CD4-positive, alpha-beta T cell treated with Interferon alpha-2 for 1 hour (primary cell): Measurements from ENCODE around the gene MSRB2.
"Not testable (repeated sequence)": the region's sequence is repeated elsewhere in the genome, so short reads cannot be mapped to it uniquely, and the experiment has no call there.

Experiments used
- DNase-seq, 2 donors: peaks; one replicate each; pipeline ENCODE4 v3.0.0-alpha.2; 2020 to 2022

The MSRB2 gene

DNA sequence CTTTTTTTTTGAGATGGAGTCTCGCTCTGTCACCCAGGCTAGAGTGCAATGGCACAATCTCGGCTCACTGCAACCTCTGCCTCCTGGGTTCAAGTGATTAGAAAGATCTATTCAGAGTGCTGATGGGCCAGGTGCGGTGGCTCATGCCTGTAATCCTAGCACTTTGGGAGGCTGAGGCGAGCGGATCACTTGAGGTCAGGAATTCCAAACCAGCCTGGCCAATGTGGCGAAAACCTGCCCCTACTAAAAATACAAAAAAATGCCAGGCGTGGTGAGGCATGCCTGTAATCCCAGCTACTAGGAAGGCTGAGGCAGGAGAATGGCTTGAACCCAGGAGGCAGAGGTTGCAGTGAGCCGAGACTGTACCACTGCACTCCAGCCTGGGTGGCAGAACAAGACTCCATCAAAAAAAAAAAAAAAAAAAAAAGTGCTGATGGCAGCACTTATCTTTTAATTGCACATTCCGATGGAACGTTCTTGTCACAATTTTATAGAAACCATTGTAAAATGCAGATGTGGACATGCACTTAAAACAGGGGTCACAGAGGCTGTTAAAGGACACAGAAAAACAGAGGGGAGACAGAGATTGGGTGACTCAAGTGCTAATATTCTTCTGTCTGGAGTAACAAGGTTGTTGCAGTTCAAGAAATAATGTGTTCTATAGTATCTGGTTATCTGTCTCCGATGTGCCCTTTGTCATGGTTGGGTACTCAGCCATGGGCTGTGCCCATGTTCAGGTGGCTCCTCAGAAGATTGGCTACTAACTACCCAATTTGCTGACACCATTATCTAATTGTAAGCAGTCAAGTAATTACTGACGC, 25.1 kb upstream of the MSRB2 start:
- not testable (repeated sequence) for DNase-seq

DNA sequence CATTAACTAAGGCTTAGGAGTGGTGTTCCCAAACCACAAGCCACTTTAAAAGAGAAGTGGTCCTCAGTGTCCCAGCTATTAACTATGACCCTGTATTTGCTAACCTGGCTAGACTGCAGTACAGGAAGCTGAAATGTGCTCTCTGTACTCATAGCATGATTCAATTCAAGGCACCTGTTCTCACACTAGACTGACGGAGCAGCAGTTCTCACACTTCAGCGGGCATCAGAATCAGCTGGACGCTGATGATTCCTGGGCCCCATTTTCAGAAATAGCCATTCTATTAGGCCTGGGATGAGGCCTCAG, 24.5 kb upstream of the MSRB2 start:
- no peak for DNase-seq

DNA sequence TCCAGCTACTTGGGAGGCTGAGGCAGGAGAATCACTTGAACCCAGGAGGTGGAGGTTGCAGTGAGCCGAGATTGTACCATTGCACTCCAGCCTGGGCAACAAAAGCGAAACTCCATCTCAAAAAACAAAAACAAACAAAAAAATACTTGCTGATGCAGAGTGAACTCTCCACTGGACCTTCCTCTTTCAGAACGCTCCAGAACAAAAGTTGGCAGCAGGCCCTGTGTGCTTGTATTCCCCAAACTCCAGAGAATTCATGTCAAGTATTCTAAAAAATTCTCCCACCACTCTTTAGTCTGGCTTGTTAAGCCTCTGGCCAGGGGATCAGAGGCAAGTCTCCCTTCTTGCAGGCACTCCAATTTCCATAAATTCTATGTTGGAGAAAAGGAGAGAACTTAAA, 22.8 kb upstream of the MSRB2 start:
- DNase-seq: not testable (repeated sequence)

DNA sequence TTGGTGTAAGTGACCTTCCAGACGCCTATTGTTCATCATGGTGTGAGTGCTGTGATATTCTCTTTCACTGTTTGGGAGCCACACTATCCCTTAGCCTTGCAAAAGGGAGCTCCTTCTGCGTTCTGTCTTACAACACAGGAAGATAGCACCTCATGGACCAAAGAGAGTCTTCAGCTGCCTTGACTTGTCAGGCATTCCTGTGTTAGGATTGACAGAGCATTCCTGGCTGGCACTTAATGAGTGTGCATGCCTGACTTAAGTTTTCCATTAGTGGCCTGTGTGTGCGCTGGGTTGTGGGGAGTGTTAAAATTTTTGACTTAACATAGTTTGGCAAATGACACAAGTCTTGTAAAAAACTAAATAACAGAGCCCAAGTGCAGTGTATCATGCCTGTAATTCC, 21.9 kb upstream of the MSRB2 start:
- DNase-seq: no peak

DNA sequence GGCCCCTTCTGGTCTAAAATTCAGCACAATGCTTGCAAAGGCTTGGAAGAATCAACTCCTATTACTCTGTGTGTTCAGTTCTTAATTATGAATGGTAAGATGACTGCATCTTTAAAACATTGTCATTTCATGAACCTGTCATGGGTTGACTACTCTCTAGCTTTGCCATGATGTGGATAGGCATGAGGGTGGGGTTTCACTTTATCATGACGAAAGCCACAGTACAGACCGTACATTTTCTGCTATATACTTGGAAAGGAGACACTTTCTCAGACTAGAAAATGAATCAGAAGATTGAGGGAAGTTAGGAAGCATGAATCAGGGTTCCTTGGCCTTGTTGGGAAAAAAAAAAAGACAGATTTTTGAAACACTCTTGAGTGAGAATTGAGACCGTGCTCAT, 19.7 kb upstream of the MSRB2 start:
- DNase-seq: no peak

DNA sequence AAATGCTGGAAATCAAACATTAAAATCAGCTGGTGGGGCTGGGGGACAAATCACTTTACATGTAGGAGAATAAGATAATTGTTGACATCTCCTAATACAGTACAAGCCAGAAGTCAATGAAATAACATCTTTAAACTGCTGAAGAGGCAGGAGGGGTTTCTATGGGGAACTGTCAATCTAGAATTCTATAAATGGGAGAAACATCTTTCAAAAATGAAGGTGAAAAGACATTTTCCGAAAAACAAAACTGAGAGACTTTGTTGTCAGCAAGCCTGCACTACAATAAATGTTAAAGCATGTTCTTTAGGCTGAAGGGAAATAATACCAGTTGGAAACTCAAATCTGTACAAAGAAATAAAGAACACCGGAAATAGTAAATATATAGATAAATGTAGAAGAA, 17.3 kb upstream of the MSRB2 start:
- DNase-seq: no peak

DNA sequence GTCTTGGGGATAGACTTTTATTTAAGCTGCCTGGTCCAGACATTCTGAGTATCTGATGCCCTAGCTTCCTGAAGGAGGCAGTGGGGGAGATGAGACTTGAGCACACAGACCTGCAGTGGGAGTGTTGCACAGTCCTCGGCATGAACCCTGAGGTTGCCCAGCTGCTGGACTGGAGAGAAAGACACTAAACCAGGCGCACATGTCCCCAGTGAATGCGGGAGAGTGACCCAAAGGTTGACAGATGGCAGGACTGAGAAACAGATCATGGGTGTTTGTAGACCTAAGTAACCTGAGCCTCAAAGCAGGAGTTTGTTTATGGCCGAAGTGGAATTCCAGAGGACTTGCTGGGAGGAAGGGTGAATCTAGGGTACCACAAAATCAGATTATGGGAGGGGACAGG, 15.7 kb upstream of the MSRB2 start:
- no peak for DNase-seq

DNA sequence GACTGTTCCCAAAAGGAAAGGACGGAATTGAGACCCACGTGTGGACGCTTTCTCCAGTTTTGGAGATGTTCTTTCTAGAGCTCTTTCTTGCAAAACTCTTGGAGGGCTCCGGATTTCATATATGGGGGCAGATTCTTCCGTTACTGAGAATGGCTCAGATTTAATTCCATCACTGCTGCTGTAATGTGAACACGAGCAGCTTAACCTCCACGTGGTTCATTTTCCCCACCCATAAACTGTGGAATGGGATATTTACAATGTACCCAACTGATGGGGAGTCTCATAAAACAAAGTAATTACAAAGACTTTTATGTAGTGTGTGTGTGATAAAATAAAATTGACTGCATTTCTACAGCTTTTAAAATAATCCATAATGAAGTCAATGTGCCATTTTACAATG, 15.1 kb upstream of the MSRB2 start:
- DNase-seq: no peak

DNA sequence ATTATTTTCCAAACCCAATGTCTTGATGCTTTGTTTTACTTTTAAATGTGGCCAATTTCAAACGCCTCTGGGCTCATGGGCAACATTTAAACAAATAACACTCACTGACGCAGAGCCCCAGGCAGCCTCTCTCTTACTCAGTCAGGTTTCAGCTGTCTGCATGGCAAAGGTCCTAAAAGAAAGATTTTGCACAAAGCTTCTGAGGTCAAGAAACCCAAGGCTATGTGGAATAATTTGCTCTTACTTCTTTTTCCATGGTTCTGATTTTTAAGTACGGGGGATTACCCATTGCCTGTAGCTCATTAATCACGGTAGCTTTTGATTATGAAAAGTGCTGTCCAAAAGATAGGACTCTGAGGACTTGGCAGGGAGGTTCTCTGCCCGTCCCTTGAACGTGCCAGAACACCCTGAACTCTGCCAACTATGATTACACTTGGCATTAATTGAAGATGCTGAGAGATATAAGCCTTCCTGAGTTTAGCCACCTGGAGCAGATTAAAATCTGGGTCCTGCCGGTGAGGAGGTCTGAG, 14.1 kb upstream of the MSRB2 start:
- DNase-seq: no peak

DNA sequence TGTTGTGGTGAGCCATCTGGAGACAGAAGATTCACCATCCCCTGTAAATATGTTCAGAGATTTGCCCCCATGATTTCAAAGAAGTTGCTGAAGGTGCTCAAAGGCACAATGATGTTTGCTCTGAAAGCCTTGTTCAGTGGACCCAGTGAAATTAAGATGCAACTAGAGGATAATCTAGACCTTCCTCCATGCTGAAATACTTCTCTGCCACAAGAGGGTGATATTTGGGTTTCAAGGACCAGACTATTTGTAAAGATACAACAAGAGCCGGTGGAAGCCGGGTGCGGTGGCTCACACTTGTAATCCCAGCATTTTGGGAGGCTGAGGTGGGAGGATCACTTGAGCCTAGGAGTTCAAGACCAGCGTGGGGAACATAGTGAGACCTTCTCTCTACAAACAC, 13.5 kb upstream of the MSRB2 start:
- peak in 1 of 2 donors; percentile 8 for DNase-seq

DNA sequence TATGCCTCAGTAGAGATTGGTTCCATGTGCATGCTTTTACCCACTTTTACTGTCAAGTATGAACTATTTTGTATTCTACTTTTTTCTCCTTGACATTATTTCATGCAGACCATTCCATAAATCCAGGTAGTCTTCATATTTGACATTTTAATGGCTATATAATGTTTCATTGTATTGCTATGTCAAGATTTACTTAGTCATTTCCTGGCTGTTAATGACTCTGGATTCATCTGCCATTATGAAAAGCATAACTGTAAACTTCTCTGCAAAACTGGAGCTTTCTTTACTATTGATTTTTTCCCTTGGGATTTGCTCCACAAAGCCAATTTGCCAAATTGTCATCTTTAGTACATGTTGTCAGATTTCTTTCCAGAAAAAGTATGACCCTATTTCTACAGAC, 6.8 kb upstream of the MSRB2 start:
- DNase-seq: no peak

DNA sequence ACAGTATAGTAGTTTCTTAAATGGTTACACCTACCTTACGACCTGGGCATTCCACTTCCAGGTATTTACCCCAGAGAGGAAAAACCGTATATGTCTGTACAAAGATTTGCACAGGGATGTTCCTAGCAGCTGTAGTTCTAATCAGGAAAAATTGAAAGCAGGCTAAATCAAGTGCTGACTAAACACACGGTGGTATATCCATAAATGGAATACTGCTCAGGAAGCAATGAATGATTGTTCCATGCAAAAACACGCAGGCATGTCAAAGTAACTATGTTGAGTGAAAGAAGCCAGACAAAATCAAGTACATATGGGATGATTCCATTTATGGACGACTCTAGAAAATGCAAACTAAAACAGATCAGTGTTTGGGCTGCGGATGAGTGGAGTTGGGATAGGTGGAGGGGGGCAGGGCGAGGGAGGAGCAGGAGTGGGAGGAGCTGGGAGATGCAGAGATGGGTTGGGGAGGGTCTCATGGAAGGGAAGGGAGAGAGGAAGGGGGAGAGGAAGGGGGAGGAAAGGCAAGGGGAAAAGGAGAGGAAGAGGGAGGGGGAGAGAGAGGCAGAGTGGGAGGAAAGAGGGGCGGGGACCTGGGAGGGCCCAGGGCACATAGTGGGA, 484 bp upstream of the MSRB2 start:
- DNase-seq: no peak

DNA sequence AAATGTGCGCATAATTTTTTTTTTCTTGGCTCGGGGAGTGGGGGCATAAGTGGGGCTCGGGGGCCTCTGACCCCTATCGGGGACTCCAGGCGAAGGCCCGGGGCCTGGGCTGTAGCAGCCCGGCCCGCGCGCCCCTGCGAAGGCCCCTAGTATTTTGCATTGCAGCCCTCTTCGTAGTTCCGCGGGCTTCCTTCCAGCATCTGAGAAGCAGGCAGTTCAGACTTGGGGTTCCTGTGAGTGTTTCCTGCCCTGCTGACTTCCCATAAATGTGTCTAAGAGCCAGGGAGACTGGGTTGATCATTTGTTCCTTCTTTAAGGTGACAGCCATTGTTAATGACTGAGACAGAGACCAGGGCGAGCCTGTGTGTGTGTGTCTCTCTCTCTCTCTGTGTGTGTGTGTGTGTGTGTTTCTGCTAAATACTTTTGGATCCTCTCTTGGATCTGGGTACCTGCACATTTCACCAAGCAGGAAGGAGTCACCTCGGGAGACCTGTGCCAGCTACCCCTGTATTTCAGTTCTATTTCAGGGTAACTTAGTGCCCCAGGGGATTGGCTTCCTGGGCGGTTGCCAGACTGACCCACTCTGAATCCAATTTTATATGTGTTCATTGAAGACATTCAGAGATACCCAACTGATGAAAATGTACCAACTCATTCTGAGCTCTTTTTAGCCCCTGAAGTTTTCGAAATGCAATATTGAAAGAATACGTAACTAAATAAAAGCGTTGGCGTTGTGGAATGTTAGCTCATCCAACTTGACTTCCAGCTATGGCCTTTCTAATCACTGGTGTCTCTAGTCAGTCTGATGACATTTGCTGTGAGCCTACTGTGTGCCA, 805 bp downstream of the MSRB2 start:
- peak; percentile 67 to 70 for DNase-seq

DNA sequence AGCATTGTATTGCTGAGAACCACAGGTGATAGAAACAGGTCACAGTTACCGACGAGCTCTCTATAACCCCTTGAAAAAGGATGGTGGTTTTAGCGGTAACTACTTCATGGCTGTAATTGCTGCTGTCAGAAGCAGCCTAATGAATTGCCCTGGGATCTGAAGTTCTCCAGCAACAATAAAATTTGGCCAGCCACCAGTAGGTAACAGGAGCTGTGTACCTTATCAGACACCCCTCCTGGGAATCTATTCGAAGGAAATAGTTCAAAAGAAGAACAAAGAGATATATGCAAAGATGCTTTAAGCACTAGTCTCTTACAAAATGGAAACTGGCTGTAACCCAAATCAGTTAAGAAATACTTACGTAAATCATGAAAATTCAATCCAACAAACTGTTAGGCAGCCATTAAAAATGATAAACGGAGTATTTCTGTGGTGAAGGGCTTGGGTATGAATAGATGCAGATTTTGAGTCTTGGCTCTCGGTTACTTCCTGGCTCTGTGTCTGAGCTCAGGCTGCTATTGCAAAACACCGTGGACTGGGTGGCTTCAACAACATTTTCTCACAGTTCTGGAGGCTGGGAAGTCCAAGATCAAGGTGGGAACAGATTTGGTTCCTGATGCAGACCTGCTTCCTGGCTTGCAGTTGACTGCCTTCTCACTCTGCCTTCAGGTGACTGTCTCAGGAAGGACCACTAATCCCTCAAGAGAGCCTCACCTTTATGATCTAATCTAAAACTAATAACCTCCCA, 1.6 kb downstream of the MSRB2 start:
- peak in 1 of 2 donors; percentile 8 for DNase-seq

DNA sequence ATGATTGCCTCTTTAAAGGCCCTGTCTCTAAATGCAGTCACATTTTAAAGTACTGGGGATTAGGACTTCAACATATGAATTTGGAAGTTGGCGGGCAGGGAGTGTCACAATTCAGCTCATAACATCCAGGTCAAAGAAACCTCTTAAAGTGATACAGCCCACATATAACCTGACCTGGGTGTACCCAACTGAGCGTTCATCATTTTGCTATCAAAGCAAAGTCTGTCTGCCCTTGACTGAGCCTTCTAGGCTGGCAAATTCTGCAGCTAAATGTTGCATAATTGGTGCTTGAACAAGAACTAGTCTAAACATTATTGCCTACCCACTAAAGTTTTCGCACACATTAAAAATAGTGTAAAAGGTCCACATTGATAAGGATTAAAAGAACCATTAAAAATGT, 3.7 kb downstream of the MSRB2 start:
- no peak for DNase-seq

DNA sequence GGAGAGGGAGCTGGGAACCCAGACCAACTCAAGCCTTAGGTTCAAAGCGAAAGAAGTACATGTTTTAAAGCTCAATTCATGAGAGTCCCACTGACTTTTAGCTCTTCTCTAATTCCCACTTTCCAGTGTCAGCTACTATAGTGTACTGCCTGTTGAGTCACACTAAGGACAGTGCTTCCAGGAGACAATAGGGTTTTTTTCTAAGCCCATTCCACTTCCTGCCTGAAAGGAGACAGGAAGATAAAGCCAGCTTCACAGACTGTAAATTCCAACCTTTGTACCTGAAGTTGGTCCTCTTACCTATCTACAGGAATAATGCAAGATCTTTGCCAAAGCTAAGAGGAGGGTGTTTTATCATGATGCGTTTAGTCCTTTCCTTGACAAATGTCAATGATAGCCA, 4.4 kb downstream of the MSRB2 start:
- DNase-seq: no peak

DNA sequence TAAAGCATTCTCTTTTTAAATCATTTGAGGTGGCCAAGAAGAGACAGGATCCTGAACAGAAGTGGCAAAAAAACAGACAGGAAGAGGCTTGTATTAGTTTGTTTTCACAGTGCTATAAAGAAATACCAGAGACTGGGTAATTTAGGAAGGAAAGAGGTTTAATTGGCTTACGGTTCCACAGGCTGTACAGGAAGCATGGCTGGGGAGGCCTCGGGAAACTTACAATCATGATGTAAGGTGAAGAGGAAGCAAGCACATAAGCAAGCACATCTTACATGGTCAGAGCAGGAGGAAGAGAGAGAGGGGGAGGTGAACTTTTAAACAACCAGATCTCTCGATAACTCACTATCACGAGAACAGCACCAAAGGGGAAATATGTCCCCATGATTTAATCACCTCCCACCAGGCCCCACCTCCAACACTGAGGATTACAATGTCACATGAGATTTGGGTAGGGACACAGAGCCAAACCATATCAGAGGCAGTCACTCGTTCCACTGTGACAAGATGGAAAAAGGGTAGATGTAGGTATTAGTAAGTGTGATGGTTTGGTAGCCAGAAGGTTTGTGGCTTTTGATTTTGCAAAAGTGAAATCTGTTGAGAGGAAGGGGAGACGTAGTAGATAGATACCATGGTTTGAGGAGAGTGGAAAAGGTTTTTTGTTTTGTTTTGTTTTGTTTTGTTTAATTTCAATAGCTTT, 5.1 kb downstream of the MSRB2 start:
- no peak for DNase-seq

DNA sequence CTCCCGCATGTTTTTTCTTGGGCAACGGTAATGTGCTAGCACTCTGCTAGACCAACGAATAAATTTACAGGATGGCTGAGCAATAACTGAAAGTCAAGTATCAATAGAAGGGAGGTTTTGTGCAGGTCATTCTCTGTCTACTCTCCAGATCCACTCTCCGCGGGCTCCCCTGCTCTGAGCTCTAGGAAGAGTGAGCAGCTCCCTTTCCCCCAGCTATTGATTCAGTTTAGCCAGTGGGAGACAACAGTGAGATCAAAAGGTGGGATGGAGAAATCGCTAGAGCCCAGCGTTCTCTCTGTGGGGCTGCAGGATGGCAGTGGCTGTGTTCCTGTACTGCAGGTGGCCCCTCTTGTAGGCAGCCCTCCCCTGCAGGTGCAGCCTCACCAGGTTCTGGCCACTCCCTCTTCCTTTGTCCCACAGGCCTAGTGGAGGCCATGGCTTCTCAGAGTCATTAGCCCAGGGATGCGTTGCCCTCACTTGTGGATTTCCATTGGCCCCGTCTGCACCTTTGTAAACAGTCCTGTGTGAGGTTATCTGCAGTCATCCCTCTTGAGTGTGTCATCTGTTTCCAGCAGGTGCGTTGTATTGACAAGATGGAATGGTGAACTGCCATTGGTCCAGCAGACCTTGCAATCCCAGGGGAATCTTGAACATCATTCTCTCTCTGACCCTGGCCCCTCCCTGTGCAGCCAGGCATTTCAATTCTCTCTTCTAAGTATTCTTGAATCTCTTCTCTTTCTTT, 11.1 kb downstream of the MSRB2 start:
- DNase-seq: no peak

DNA sequence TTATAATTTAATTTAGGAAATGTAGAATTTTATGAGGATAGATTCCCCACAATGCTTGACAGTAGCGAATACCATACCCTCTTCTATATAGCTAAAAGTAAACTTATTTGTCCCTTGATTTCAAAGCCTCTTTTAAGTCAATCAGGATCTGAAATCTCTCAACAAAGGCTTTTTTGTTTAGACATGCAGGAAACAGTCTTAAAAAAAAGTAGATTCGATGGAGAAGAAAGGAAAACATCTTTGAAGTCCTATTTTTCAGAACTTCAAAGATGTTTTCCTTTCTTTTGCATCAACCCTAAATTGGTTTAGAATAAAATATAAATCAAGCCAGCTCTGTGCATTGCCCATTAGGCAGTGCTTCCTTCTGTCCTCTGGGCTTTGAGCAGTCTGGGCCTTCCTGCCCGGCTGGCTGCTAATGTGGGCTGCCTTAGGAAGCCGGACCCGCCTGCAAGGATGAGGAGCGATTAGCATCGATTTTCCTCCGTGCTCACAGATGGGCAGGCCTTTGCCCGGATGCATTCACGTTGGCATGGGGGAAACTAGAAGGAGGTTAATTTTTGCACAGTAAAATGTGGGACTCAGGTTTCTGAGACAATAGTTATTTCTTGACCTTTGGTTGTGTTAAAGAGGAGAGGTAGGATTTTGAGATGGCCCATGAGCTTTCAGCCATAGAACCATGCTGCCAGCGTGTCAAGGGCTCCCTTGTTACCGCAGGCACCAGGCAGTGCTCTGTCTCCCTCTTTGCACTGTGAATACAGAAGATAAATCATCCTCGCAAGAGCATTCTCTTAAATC, 15.5 kb downstream of the MSRB2 start:
- no peak for DNase-seq

DNA sequence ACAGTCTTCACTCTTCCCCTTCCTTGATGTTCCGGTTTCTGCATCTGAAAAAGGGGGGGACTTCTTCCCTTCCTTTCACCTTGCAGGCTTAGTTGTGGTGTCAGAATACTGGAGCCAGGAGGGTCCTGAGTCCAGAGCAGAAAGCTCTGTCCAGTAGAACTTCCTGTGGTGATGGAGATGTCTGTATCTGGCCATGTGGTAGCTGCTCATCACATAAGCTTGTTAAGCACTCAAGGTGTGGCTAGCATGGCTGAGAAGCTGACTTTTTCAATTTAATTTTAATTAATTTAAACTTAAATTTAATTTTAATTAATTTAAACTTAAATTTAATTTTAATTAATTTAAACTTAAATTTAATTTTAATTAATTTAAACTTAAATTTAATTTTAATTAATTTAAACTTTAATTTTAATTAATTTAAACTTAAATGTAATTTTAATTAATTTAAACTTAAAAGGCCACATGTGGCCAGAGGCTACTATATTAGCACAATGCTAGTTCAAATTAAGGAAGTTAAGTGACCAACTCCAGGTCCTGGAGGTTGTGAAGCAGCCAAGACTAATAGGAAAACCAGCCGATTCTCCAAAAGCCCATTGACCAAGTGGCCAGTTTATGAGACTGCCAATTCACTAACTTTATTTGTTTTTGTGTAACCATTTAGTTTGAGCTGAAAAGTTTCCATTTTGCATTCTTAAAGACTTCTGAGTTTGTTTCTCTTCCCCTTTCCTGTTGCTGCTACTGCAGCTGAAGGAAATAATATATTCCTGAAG, 16.3 kb downstream of the MSRB2 start:
- no peak for DNase-seq
